Parathyroid adenoma (tissue), 2 donors: ENCODE data around the gene NLK.

ENCODE experiments used
- H2AFZ ChIP-seq: fragments of 300-600 bp; sonication (generic); one replicate; pipeline ENCODE4 v1.7.0; 2017; ENCODE audit warnings: antibody characterized with exemption, mild to moderate bottlenecking
- H3K27ac ChIP-seq: fragments of 300-600 bp; sonication (generic); one replicate; pipeline ENCODE4 v1.7.0; 2017
- H3K27me3 ChIP-seq: fragments of 300-600 bp; sonication (generic); one replicate; pipeline ENCODE4 v1.7.0; 2017; ENCODE audit warnings: low read length; ENCODE audit not compliant: control insufficient read depth, insufficient read depth
- H3K36me3 ChIP-seq: fragments of 300-600 bp; sonication (generic); one replicate; pipeline ENCODE4 v1.7.0; 2017; ENCODE audit warnings: low read length; ENCODE audit not compliant: control insufficient read depth, insufficient read depth
- H3K4me1 ChIP-seq: fragments of 300-600 bp; sonication (generic); one replicate; pipeline ENCODE4 v1.7.0; 2017; ENCODE audit warnings: control low read depth
- H3K4me2 ChIP-seq: fragments of 300-600 bp; sonication (generic); one replicate; pipeline ENCODE4 v1.7.0; 2017; ENCODE audit warnings: low read length
- H3K4me3 ChIP-seq: fragments of 300-600 bp; sonication (generic); one replicate; pipeline ENCODE4 v1.7.0; 2017; ENCODE audit warnings: low read depth, low read length
- H3K79me2 ChIP-seq: fragments of 300-600 bp; sonication (generic); one replicate; pipeline ENCODE4 v1.7.0; 2017; ENCODE audit warnings: control low read depth
- H3K9ac ChIP-seq: fragments of 300-600 bp; sonication (generic); one replicate; pipeline ENCODE4 v1.7.0; 2017; ENCODE audit warnings: mild to moderate bottlenecking
- H3K9me3 ChIP-seq: fragments of 300-600 bp; sonication (generic); one replicate; pipeline ENCODE4 v1.7.0; 2017; ENCODE audit warnings: low read length; ENCODE audit not compliant: control insufficient read depth
- CTCF ChIP-seq: fragments of 300-600 bp; sonication (generic); IDR thresholded peaks from one replicate; pipeline ENCODE4 v1.7.0; 2017; ENCODE audit warnings: antibody characterized with exemption, mild to moderate bottlenecking
- donor health status: primary hyperparathyroidism.

Gene NLK

GRCh38 chr17:28085766-28086165, 43.3 kb downstream of the NLK start:
- no peak overlapping the region for H3K4me2 ChIP-seq
- no peak overlapping the region for H2AFZ ChIP-seq
- H3K27me3 ChIP-seq = no peaks in the 10 kb centered on the region
- no peak for TF ChIP-seq CTCF
- peaks cover 5% of the 10 kb centered on the region for H3K4me1 ChIP-seq
- peaks cover 16% of the 10 kb centered on the region for H3K79me2 ChIP-seq
- no peaks in the 10 kb centered on the region for H3K9me3 ChIP-seq
- H3K36me3 ChIP-seq = no peaks in the 10 kb centered on the region
- no peak overlapping the region for H3K4me3 ChIP-seq
- H3K9ac ChIP-seq = no peak overlapping the region
- H3K27ac ChIP-seq = no peak overlapping the region

GRCh38 chr17:28086519-28086918, 44.0 kb downstream of the NLK start:
- no peaks in the 10 kb centered on the region for H3K27me3 ChIP-seq
- peaks cover 4% of the 10 kb centered on the region for H3K4me1 ChIP-seq
- H3K27ac ChIP-seq = no peak overlapping the region
- H2AFZ ChIP-seq = no peak overlapping the region
- peaks cover 13% of the 10 kb centered on the region for H3K79me2 ChIP-seq
- no peak for TF ChIP-seq CTCF
- H3K9me3 ChIP-seq = no peaks in the 10 kb centered on the region
- no peak overlapping the region for H3K4me3 ChIP-seq
- H3K36me3 ChIP-seq = no peaks in the 10 kb centered on the region
- H3K9ac ChIP-seq = no peak overlapping the region
- H3K4me2 ChIP-seq = no peak overlapping the region

GRCh38 chr17:28087743-28088142, 45.3 kb downstream of the NLK start:
- TF ChIP-seq CTCF = no peak
- Histone ChIP-seq H3K4me1 (no peaks in the 10 kb centered on the region), H3K4me2 (no peak overlapping the region), H3K4me3 (no peak overlapping the region), H3K79me2 (peaks cover 13% of the 10 kb centered on the region), H3K27me3 (no peaks in the 10 kb centered on the region), H3K9me3 (no peaks in the 10 kb centered on the region), H3K27ac (no peak overlapping the region), H3K36me3 (no peaks in the 10 kb centered on the region), H3K9ac (no peak overlapping the region), H2AFZ (no peak overlapping the region)

GRCh38 chr17:28090551-28090950, 48.1 kb downstream of the NLK start:
- H3K36me3 ChIP-seq = no peaks in the 10 kb centered on the region
- no peak overlapping the region for H3K27ac ChIP-seq
- TF ChIP-seq CTCF = no peak
- H3K79me2 ChIP-seq = peaks cover 6% of the 10 kb centered on the region
- no peak overlapping the region for H3K9ac ChIP-seq
- no peak overlapping the region for H3K4me2 ChIP-seq
- H3K9me3 ChIP-seq = no peaks in the 10 kb centered on the region
- no peak overlapping the region for H2AFZ ChIP-seq
- H3K4me3 ChIP-seq = no peak overlapping the region
- H3K4me1 ChIP-seq = no peaks in the 10 kb centered on the region
- no peaks in the 10 kb centered on the region for H3K27me3 ChIP-seq

GRCh38 chr17:28092088-28092487, 49.6 kb downstream of the NLK start:
- H3K36me3 ChIP-seq = no peaks in the 10 kb centered on the region
- H3K27me3 ChIP-seq = no peaks in the 10 kb centered on the region
- H3K4me2 ChIP-seq = no peak overlapping the region
- no peak overlapping the region for H3K9ac ChIP-seq
- H3K9me3 ChIP-seq = no peaks in the 10 kb centered on the region
- no peak overlapping the region for H2AFZ ChIP-seq
- no peak overlapping the region for H3K27ac ChIP-seq
- TF ChIP-seq CTCF = no peak
- H3K4me1 ChIP-seq = no peaks in the 10 kb centered on the region
- peaks cover 4% of the 10 kb centered on the region for H3K79me2 ChIP-seq
- H3K4me3 ChIP-seq = no peak overlapping the region
